ENCODE results near the gene RNU6-9.
"Not testable (repeated sequence)": the region's sequence is repeated elsewhere in the genome, so short reads cannot be mapped to it uniquely, and the experiment has no call there.

RNU6-9 gene

GRCh38 chr19:878751-879561 is 14.3 kb upstream of the RNU6-9 start:
- FAIRE-seq = not testable (repeated sequence)

DNA sequence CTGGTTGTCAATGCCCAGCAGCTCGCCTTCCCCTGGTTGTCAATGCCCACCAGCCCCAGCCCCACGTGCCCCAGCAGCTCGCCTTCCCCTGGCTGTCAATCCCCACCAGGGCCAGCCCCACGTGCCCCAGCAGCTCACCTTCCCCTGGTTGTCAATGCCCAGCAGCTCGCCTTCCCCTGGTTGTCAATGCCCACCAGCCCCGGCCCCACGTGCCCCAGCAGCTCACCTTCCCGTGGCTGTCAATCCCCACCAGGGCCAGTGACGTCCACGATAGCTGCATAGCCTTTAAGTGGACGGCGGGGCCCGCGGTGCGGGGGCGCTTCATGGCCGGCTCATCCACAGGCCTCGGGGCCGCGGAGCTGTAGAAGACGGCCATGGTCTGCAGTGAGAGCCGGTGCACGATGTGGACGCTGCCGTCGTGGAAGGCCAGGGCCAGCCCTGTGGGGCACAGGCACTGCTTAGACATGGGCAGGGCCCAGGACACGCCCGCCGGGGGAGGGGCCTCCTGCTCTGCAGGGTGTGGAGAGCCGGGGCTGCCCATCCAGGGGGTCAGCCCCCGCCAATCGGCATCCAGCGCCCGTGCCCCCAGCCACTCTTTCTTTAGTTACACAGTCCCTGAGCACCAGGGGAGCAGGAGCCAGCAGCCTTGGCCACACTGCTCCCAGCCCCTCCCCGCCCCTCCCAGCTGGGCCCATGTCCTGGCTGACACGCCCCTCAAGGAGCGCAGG is 13.4 kb upstream of the RNU6-9 start:
- no peak for FAIRE-seq

DNA sequence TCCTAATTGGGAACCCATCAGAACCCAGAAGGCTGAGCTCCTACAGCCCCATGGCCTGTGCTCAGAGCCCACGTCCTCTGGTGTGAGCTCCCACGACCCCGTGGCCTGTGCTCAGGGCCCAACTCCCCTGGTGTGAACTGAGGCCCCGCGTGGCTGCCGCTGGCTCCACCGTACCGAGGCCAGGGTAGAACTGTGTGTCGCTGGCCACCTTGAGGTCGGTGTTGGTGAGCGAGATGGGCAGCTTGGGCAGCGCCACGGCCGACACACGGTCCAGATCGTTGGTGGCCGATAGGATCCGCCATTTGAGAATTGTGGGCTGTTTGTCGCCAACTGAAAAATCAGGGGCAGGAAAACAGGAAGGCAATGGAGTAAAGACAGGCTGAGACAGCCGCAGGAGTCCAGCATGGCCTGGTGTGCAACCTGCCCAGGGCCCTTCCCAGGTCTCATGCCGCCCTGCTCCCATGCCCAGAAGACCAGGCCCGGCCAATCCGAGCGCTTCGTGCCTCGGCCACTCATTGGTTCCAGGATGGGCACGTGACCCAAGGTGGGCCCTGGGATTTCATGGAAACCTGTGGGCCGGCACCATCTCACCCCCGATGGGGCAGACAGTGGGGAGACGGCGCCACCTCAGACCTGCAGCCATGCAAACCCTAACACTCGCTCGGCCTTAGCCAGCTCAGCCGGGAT is 11.8 kb upstream of the RNU6-9 start:
- no peak for FAIRE-seq

GRCh38 chr19:882871-883497 is 10.3 kb upstream of the RNU6-9 start:
- no peak for FAIRE-seq

DNA sequence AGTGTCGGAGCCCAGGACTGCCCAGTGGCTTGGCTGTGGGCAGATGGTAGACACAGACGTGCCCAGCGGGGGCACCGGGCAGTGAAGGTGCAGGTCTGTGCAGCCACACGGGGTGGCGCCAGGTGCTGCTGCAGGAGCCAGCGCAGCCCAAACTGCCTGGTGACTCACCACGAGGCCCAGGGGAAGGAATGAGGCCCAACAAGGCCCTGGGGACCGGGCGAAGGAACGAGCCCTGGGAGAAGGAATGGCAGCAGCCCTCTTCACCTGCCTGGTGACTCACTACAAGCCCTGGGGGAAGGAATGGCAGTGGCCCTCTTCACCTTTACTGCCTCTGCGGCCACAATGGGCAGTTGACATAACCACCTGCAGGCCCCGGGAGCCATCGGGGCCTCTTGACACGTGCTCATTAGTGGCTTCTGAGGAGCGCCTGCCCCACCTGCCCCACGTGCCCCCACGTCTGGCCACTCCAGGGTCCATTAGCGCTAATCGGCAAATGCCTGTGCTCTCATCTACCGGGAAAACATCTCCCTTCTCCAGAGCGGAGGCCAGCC is 9.5 kb upstream of the RNU6-9 start:
- FAIRE-seq = no peak

DNA sequence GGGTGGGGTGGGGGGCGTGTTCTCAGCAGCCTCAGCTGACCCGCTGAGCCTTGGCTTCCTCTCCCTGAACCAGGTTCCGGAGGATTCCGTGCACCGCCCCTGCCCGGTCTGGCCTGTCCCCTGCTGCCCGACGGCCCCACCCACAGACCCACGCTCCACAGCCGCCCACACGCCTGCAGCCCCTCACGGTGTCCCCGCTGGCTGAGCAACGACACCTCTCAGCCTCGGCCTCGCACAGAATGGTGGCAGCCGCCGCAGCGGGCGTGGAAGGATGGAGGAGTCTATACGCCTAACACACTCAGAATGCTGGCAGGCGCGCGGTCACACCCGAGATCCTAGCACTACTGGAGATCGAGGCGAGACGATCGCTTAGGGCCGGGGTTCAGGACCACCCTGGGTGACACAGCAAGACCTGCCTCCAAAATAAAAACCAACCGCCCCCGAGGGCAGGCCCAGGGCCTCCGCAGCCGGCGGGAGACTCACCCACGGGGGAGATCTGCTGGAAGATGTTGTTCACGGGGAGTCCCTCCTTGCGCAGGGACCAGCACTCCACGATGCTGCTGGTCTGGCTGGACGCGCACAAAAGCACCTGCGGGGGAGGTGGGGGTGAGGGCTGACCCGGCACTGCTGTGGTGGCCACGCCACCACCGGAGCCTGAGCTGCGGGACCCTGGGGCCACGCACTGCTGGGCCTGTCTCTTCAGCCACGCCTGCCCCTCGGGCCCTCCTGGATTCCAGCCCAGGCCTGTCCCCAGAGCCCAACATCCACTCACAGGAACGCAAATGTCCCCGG is 8.7 kb upstream of the RNU6-9 start:
- no peak for FAIRE-seq

DNA sequence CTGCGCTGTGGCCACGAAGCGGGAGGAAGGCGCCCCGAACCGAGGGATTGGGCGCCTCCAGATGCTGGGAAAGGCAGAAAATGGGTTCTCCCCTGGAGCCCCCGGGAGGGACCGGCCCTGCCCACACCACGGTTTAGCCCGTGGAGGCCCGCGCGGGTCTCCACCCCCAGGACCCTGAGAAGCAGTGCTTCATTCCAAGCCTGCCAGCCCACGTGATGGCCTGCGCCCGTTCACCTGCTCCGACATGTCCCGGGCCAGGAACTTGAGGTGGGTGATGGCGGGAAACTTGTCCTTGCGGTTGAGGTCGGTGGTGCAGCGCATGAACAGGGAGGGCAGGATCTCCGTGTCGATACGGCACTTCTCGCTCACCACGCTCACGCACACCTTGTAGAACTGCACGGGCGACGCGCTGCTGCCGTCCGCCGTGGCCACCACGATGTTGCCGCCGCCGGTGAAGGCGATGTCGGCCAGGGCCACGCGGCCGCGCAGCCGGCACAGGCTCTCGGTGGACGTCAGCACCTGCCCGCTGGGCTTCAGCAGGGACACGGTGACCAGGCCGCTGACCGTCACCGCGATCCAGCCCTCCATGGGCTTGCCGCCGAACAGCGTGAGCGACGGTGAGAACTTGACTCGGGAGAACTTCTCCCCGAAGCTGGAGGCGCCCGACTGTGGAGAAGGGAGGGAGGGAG is 7.6 kb upstream of the RNU6-9 start:
- FAIRE-seq = no peak

DNA sequence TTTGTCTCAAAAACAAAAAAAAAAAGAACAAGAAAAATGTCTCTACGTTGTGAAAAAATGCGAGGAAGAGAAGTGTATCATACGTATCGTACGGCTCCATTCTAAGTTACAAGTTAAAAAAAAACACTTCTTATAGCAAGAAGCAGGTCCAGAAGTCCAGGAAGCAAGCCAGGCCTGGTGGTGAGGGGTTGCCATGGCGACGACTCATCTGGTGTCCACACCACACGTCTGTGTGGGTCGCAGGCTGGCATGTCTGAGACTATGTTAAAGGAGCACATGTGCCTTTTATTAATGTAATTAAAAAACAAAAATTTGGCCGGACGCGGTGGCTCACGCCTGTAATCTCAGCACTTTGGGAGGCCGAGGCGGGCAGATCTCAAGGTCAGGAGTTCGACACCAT is 6.2 kb upstream of the RNU6-9 start:
- no peak for FAIRE-seq

DNA sequence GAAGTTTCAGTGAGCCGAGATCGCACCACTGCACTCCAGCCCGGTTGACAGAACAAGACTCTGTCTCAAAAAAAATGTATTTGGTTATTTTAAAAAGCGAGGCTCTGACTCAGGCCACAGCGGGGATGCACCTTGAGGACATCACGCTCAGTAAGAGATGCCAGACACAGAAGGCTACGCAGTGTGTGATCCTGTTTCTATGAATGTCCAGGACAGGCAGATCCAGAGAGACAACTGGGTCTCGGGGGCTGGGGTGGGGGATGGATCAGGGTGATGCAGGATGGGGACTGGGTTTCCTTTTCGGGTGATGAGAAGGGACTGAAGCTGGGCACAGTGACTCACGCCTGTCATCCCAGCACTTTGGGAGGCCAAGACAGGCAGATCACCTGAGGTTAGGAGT is 5.7 kb upstream of the RNU6-9 start:
- no peak for FAIRE-seq

DNA sequence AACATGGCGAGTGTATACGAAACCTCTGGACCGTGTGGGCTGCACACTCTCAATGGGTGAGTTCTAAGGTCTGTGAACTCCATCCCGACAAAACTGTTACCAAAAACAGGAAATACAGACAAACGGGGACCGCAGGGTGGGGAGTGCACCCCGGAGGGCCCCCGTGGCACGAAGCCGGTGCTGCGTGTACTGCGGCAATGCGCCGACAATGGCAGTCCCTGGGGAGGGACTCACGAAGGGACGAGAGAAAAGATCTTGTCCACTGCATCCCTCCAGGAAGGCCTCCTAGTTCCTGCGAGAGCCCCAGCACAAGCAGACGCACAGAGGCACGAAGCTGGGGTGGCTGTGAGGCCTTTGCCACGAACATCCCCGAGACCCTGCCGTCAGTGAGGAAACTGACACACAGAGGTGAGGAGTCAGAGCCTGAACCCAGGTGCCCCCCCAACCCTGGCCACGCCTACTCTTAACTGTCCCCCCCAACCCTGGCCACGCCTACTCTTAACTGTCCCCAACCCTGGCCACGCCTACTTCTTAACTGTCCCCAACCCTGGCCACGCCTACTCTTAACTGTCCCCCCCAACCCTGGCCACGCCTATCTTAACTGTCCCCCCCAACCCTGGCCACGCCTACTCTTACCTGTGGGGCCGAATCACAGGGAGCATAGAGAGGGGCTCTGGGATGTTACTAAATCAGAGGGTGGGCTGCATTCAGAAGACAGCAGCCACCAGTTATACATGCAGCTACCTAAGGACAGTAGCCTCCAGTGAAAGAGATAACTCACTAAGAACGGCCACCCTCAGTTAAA is 4.5 kb upstream of the RNU6-9 start:
- no peak for FAIRE-seq

- FAIRE-seq = no peak
Measured at GRCh38 chr19:889662-890295, 3.5 kb upstream of the RNU6-9 start.

DNA sequence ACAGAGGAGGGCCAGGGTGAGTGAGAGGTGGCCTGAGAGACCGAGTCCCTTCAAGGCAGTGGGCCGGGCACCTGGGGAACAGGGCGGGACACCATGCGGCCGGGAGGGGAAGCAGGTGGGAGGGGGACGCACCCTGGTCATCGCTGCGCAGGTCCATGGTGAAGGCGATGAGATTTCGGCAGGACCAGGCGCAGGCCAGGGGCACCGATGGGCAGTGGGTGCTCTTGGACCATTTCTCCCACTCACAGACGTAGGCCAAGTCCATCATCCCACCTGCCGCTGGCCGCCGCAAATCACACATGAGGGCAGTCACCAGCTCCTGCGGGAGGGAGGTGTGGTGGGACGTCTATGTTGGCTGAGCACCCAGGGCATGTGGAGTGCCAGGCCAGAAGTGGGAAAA is 2.5 kb upstream of the RNU6-9 start:
- no peak for FAIRE-seq

DNA sequence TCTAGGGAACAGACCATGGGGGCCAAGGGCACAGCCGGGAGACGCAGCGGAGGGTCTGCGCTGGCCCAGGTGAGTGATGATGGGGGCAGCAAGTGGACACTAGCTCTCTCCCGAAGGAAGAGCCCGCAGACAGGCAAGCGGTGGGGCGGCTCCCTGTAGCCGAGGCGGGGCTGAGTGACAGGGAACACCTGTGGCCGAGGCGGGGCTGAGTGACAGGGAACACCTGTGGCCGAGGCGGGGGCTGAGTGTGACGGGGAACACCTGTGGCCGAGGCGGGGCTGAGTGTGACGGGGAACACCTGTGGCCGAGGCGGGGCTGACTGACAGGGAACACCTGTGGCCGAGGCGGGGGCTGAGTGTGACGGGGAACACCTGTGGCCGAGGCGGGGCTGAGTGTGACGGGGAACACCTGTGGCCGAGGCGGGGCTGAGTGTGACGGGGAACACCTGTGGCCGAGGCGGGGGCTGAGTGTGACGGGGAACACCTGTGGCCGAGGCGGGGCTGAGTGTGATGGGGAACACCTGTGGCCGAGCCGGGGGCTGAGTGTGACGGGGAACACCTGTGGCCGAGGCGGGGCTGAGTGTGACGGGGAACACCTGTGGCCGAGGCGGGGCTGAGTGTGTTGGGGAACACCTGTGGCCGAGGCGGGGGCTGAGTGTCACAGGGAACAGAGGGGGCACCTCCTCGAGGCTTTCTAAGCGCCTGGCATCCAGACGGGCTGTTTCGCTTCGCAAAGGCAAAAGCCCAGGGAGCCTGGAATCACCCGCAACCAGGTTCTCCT is 1.7 kb upstream of the RNU6-9 start:
- FAIRE-seq = not testable (repeated sequence)

- no peak for FAIRE-seq
Measured at GRCh38 chr19:892243-892893, 916 bp upstream of the RNU6-9 start.

- no peak for FAIRE-seq
Measured at GRCh38 chr19:896434-896833, 3.1 kb downstream of the RNU6-9 start.

- no peak for FAIRE-seq
Measured at GRCh38 chr19:896999-897398, 3.7 kb downstream of the RNU6-9 start.

DNA sequence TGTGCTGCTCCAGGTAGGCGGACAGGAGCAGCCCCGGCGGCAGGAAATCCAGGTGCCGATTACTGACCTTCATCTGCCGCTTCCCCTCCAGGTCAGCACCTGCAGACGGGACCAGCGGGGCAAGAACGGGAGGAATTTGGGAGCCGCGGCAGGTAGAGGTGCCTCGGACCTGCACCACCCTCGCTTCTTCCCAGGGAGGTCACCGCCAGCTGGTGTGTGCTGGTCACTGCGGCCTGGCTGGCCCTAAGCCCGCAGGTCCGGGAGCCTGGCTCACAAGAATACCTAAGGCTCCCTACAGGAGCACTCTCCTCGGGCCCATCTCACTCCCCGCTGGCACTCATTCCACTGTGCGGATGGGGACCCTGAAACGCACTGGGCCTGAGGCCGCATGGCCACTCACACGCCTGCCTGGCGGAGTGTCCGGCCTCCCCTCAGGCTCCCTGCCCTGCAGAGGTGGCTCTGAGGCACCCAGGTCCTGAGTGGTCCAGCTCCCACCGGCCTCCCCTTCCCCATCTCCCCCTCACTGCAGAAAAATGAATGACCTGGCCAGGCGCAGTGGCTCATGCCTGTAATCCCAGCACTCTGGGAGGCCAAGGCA is 4.3 kb downstream of the RNU6-9 start:
- FAIRE-seq = no peak

- no peak for FAIRE-seq
Measured at GRCh38 chr19:898663-899062, 5.4 kb downstream of the RNU6-9 start.
